AG04449 (cell line): ENCODE results near the gene PPM1N.

Experiments used
- CTCF ChIA-PET: fragments of 350-600 bp; formaldehyde crosslinking; extraction: SDS; loops from one replicate; lab custom pipeline; 2021; ENCODE audit warnings: antibody characterized with exemption; lab: Yijun Ruan, JAX
- POLR2A ChIA-PET: fragments of 400-600, 350-600 bp; formaldehyde crosslinking; extraction: SDS; loops from one replicate; lab custom pipeline; 2020; ENCODE audit warnings: antibody characterized with exemption, inconsistent platforms; lab: Yijun Ruan, JAX
- DNase-seq: peaks from one replicate; pipeline ENCODE4 v3.0.0-alpha.2; 2010; ENCODE audit warnings: low read depth, low spot score
- H3K4me3 ChIP-seq: 2 replicates; pipeline ENCODE4 v1.5.1; 2011; ENCODE audit warnings: low read depth, mild to moderate bottlenecking, control low read depth, low read length
- TF ChIP-seq, protein P1 (sequence below): IDR thresholded peaks from one replicate; pipeline ENCODE4 v1.5.1; 2011; ENCODE audit warnings: mild to moderate bottlenecking, moderate library complexity, low read length, control low read depth, inconsistent platforms; ENCODE audit not compliant: insufficient read depth; ENCODE audit errors: missing control alignments

The PPM1N gene

DNA sequence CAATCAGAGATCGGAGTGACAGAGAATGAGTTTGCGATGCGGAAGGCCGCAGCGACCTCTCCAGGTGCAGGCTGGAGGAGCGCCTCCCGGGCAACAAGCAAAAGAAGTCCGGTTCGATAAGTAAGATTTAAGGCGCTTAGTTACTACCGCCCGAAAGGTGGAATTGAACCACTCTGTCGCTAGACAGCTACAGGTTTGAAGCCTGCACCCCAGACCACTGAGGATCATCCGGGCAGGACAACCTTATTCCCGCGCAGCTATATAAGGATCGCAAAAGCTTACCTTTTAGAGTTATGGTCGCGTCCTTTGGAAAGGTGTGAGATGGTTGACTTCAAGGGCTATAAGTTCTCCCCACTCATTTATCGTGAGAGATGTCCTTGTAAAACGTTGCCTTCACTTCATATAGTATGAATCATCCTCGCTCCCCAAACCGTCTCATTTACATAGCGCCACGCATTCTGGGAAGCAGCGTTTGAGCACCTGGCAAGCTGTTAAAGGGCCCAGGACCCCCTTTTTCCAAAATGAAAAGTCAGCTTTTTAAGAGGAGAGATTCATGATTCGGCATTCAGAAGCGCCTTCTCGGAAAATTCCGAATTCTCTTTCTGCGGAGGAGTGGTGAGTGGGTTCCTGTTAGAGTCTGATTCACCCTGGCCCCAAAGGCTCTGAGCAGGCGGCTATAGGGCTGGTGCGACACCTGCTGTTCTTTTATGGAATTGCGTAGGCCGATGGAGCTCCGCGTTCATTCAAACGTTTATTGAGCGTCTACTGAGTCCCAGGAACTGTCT, 19.6 kb upstream of the PPM1N start:
- TF ChIP-seq, protein P1, sequence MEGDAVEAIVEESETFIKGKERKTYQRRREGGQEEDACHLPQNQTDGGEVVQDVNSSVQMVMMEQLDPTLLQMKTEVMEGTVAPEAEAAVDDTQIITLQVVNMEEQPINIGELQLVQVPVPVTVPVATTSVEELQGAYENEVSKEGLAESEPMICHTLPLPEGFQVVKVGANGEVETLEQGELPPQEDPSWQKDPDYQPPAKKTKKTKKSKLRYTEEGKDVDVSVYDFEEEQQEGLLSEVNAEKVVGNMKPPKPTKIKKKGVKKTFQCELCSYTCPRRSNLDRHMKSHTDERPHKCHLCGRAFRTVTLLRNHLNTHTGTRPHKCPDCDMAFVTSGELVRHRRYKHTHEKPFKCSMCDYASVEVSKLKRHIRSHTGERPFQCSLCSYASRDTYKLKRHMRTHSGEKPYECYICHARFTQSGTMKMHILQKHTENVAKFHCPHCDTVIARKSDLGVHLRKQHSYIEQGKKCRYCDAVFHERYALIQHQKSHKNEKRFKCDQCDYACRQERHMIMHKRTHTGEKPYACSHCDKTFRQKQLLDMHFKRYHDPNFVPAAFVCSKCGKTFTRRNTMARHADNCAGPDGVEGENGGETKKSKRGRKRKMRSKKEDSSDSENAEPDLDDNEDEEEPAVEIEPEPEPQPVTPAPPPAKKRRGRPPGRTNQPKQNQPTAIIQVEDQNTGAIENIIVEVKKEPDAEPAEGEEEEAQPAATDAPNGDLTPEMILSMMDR: peak; percentile 87
- DNase-seq: no peak
- ChIA-PET CTCF (interaction anchor here (0.6 to 19.3 kb wide), 35 partner anchors 10 to 296 kb away, joined by 3 to 773 read pairs (median 4); partner anchors contain the start of genes EML2, ERCC1, ERCC2 and FOSB), POLR2A (interaction anchor here (0.5 to 1.5 kb wide), 13 partner anchors 7 to 300 kb away, joined by 3 to 26 read pairs (median 4); partner anchors contain the start of genes BLOC1S3, ERCC1, FOSB and TRAPPC6A)
- H3K4me3 ChIP-seq: peak overlapping the region; percentile 63

DNA sequence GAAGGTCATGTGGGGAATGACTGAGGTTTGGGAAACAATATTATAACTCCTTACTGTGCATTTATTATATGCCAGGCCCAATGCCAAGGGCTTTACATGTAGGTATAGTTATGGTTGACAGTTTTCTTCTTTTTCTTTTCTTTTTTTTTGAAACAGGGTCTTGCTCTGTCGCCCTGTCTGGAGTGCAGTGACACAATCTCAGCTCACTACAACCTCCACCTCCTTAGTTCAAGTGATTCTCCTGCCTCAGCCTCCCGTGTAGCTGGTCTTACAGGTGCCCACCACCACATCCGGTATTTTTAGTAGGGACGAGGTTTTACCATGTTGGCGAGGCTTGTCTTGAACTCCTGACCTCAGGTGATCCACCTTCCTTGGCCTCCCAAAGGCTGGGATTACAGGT, 15.2 kb upstream of the PPM1N start:
- TF ChIP-seq, protein P1: no peak
- DNase-seq: no peak
- POLR2A ChIA-PET: no interaction called here
- CTCF ChIA-PET: interaction anchor here (4.5 to 5.8 kb wide), 2 partner anchors 41 to 52 kb away, joined by 54 to 206 read pairs; no protein-coding TSS in a partner anchor
- no peak overlapping the region for H3K4me3 ChIP-seq

DNA sequence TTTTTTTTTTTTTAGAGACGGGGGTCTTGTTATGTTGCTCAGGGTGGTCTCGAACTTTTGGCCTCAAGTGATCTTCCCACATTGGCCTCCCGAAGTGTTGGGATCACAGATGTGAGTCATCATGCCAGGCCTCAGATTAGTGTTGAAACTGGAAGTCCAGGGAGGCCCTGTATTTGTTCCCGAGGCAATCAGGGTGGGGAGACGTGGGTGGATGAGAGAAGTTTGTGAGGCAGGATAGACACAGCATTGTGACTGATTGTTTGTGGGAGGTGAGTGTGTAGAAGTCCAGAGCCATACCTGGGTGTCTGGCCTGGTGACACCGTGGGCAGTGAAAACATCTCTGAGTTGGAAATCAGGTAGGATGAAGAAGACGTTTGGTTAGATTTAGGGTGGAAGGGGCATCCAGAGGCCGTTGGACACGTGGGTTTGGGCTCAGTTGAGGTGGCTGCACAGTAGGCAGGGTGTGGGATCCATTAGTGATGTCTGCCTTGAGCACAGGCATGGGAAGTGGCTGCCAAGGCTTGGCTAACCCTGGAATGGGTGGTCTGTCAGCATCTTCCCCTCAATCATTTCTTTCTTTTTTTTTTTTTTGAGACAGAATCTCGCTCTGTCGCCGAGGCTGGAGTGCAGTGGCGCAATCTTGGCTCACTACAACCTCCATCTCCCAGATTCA, 13.8 kb upstream of the PPM1N start:
- no peak for DNase-seq

DNA sequence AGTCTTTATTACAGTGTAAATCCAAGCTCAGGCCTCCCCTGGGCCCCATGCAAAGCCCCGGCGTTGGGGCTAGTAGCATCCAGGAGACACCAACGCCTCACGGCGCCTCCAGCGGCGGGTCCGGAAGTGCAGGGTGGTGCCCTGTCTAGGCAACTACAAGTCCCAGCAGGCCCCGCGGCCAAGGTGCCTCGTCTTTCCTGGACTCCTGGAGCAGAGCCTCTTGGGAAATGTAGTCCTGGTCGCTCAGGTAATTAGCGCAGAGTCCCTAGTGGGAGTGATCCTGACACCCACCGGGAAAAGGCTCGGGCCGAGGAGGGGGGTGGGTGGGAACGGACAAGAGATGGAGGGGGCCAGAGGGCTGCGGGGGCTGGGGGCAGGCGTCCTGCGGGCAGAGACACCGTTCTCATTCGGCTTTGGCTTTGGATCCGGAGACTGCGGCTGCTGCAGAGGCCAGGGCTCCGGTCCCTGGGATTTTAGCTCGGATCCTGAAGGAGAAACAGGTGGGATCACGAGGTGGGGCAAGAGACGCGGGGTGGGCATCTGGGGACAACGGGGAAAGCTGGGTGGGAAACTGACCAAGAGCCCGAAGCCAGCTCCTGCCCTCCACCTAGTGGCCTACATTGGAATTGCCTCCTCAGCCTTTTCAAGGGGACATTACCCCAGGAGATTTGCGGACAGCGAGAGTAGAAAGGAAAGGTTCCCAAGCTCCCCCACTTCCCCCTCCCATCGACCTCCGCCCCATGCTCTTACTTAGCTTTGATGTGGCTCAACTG, 12.8 kb upstream of the PPM1N start:
- POLR2A ChIA-PET: interaction anchor here (0.8 to 0.9 kb wide), 3 partner anchors 46 to 156 kb away, joined by 3 read pairs; no protein-coding TSS in a partner anchor
- no peak for DNase-seq
- TF ChIP-seq, protein P1: peak; percentile 93
- H3K4me3 ChIP-seq: peak overlapping the region; percentile 83
- CTCF ChIA-PET: interaction anchor here (0.7 to 6.2 kb wide), 55 partner anchors 8 to 244 kb away, joined by 3 to 206 read pairs (median 5); partner anchors contain the start of genes EML2, ERCC1, FOSB and PPM1N

More for the DNA sequence above, 13.8 kb upstream of the PPM1N start:
- TF ChIP-seq, protein P1: no peak
- no peak overlapping the region for H3K4me3 ChIP-seq
- ChIA-PET CTCF (interaction anchor here (0.7 to 6.2 kb wide), 42 partner anchors 9 to 245 kb away, joined by 3 to 206 read pairs (median 6); partner anchors contain the start of genes EML2, FOSB, PPM1N and PPP1R13L), POLR2A (interaction anchor here (0.9 kb wide), 1 partner anchor 76 kb away, joined by 3 read pairs; no protein-coding TSS in a partner anchor)

DNA sequence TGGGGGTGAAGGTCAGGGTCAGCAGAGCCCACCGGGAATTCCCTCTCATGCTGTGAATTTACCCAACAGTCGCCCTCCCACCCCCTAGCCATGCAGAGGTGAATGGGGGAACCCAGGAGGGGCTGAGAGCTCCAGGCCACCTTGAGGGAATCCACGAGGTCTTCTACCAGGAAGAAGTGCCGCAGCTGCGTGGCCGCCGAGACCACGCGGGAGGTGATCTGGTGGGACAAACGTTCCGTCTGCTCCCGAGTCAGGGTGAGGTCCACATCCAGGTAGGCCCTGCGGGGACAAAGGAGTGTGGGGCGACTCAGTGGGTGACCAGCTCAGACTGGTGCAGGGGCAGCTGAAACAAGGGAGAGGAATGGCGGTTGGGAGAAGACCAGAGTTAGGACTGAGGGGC, 9.5 kb upstream of the PPM1N start:
- TF ChIP-seq, protein P1: no peak
- no peak for DNase-seq
- ChIA-PET POLR2A (no interaction called here), CTCF (interaction anchor here (0.9 to 6.2 kb wide), 6 partner anchors 7 to 154 kb away, joined by 4 to 60 read pairs (median 7); no protein-coding TSS in a partner anchor)
- no peak overlapping the region for H3K4me3 ChIP-seq
